Aorta (tissue), 5 donors: ENCODE measurements around the gene DSG3. TPM values are rescaled to one million over a fixed set of nuclear protein-coding genes. Genes with fewer than 3 reads are reported as not detected.

ENCODE experiments used
- ATAC-seq: fragments of 200-7000 bp; cut with Tn5 transposase; one replicate; pipeline ENCODE4 v1.9.1; 2022; ENCODE audit warnings: moderate library complexity; ENCODE audit not compliant: low FRiP score
- DNase-seq, 2 donors: peaks; one replicate each; pipeline ENCODE4 v3.0.0-alpha.2; 2020
- H3K27ac ChIP-seq, 2 donors: one replicate each; pipeline ENCODE4 v1.5.1; 2013; ENCODE audit warnings: low read length in 2 of 2, mild to moderate bottlenecking in 2 of 2, moderate library complexity in 2 of 2, control low read depth in 1 of 2, inconsistent platforms in 1 of 2, low read depth in 1 of 2
- H3K27me3 ChIP-seq, 2 donors: one replicate each; pipeline ENCODE4 v1.6.1; 2013; ENCODE audit warnings: control low read depth in 1 of 2, low read length in 1 of 2, mild to moderate bottlenecking in 1 of 2, moderate library complexity in 1 of 2; ENCODE audit not compliant: insufficient read depth in 2 of 2, control insufficient read depth in 1 of 2
- H3K36me3 ChIP-seq, 2 donors: one replicate each; pipeline ENCODE4 v1.6.1; 2013; ENCODE audit warnings: control low read depth in 1 of 2, low read length in 1 of 2, mild to moderate bottlenecking in 1 of 2; ENCODE audit not compliant: insufficient read depth in 2 of 2, control insufficient read depth in 1 of 2
- H3K4me1 ChIP-seq, 2 donors: one replicate each; pipeline ENCODE4 v1.6.1; 2013; ENCODE audit warnings: low read length in 2 of 2, control low read depth in 1 of 2, mild to moderate bottlenecking in 1 of 2, moderate library complexity in 1 of 2; ENCODE audit not compliant: insufficient read depth in 2 of 2, control insufficient read depth in 1 of 2
- H3K4me3 ChIP-seq, 2 donors: one replicate each; pipeline ENCODE4 v1.5.1; 2013; ENCODE audit warnings: low read length in 2 of 2, control low read depth in 1 of 2, mild to moderate bottlenecking in 1 of 2
- H3K9me3 ChIP-seq: one replicate; pipeline ENCODE4 v1.6.1; 2013; ENCODE audit warnings: mild to moderate bottlenecking, low read length; ENCODE audit not compliant: control insufficient read depth
- WGBS, 2 donors: extraction: QIAGEN DNeasy Blood & Tissue Kit; methylation state at CpG; one replicate each; pipeline ENCODE4 v1.1.7; 2013; 5-methylcytosine and 5-hydroxymethylcytosine counted together
- intact Hi-C, 2 donors: fragments of 100-400 bp; cut with DNase I; formaldehyde crosslinking; loops; one replicate each; pipeline versions ENCODE4 v1.14.2 to v1.15.0; 2022
- polyA plus RNA-seq, 2 donors: library from polyadenylated mRNA; stranded (reverse); fragments of 200-250 nt; gene quantifications; one replicate each; pipeline ENCODE4 v1.2.3, GENCODE V29; 2013
- total RNA-seq, 2 donors: library from RNA; stranded (reverse); fragmentation: NEBNext Ultra II Directional; extraction: Animal tissue kit (Norgen Biotek cat#: 25700); gene quantifications; one replicate each; pipeline ENCODE4 v1.2.1, GENCODE V29; 2021
- donor health status: healthy with polysubstance abuse.
- donor health status: Bipolar disorder and iron deficiency.
- donor health status: DM: no; HTN: no; CAD: no.
- donor health status: DM: no; HTN: no; CAD: no.
- donor health status: DM: yes; HTN: yes; CAD: no.

DSG3 gene
- total and polyA plus RNA-seq, 4 donors, result 0.08 to 0.50 TPM; not detected in 2

DNA sequence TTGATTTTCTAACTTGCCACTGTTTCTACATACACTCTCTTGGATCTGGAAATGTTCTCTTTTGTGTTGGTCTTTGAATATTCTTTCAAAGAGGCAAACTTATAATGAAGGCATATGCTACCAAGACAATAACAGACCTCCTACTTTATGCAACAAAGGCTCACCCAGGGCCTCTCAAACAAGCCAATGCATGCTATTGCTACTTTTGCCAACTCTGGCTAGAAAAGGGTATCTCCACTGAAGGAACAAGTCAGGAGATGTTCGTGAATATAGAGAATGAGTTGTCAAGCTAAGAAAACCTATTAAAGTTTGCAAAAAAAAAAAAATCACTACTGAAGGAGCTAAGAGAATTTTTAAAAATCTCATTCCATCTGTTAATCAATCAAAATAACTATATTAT lies 34.5 kb downstream of the DSG3 start:
- Histone ChIP-seq H3K27ac (no peak overlapping the region), H3K4me3 (no peak overlapping the region), H3K27me3 (peaks cover 0 to 5% of the 10 kb centered on the region in 2 donors), H3K4me1 (no peaks in the 10 kb centered on the region), H3K9me3 (peaks cover 1% of the 10 kb centered on the region), H3K36me3 (no peaks in the 10 kb centered on the region)
- ATAC-seq, result no peak
- intact Hi-C loops, result no loop called here
- no peak for DNase-seq
- WGBS, 2 donors, result 84% methylated on average over 1 of the region's 1 CpG

DNA sequence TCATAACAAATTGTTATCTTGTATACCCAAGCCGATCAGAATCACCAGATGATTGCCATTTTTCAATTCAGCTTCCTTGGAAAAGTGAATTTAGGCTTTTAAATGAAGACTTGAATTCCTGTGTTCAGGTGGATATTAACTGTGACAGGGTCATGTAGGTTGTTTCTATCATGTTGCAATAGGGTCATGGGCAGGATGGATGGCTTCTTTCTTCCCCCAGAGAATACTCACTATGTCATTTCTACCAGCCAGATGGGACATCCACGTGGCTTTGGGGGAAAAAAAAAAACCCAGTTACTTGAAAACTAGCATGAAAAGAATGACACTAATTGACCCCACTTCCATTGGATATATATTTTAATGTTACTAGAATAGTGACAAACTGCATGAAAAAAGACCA lies 35.9 kb downstream of the DSG3 start:
- peaks cover 3% of the 10 kb centered on the region for H3K9me3 ChIP-seq
- H3K4me3 ChIP-seq, result no peak overlapping the region
- intact Hi-C loops, result no loop called here
- H3K27ac ChIP-seq, result no peak overlapping the region
- no peaks in the 10 kb centered on the region for H3K4me1 ChIP-seq
- 73 to 80% methylated on average over 2 of the region's 2 CpGs for WGBS, 2 donors
- H3K27me3 ChIP-seq, result peaks cover 0 to 2% of the 10 kb centered on the region in 2 donors
- H3K36me3 ChIP-seq, result no peaks in the 10 kb centered on the region
- DNase-seq, result no peak
- no peak for ATAC-seq

DNA sequence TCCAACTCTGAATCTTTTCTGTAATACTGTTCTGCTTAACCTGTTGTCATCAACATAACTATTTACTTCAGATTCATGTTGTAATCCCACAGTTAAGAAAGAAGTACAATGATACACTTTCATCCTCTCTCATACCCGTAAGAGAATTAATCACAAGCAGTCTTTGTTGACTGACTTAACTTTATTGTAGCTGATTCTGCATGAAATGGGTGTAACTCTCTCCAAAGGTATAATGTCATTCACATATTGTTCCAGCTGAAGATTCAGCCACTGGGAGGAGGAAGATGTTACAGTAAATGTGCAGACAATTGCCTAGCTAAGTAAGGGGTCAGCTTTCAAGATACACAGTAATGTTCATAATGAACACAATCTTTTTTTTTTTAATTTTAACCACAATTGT lies 36.9 kb downstream of the DSG3 start:
- no peak for DNase-seq
- intact Hi-C loops, result no loop called here
- 83 to 85% methylated on average over 1 of the region's 1 CpG for WGBS, 2 donors

DNA sequence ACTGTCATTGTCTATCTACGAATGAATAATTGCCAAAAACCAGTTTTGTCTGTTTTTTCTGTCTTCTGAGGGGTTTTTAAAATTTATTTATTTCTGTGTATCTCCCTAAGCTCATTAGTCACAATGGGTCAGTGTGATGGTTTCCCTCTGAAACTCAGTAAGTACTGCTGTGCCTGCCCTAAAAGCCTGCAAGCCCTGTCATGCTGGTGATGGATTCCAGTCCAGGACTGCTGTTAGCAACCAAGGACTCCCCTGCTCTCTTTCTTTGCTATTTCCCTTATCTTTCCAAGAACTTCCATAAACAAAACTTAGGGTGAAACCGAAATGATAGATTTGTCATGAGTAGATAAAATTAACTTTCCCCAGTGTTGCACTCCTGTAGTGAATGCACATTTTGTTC lies 38.6 kb downstream of the DSG3 start:
- Histone ChIP-seq H3K9me3 (peaks cover 6% of the 10 kb centered on the region), H3K4me3 (no peak overlapping the region), H3K27ac (no peak overlapping the region), H3K36me3 (no peaks in the 10 kb centered on the region), H3K4me1 (no peaks in the 10 kb centered on the region), H3K27me3 (peaks cover 0 to 2% of the 10 kb centered on the region in 2 donors)
- DNase-seq (no peak), ATAC-seq (no peak)
- 55 to 56% methylated on average over 2 of the region's 2 CpGs for WGBS, 2 donors
- intact Hi-C loops, result no loop called here

More for the DNA sequence above, 36.9 kb downstream of the DSG3 start:
- Histone ChIP-seq H3K36me3 (no peaks in the 10 kb centered on the region), H3K9me3 (peaks cover 6% of the 10 kb centered on the region), H3K27me3 (peaks cover 0 to 2% of the 10 kb centered on the region in 2 donors), H3K4me1 (no peaks in the 10 kb centered on the region), H3K27ac (no peak overlapping the region), H3K4me3 (no peak overlapping the region)
- no peak for ATAC-seq

DNA sequence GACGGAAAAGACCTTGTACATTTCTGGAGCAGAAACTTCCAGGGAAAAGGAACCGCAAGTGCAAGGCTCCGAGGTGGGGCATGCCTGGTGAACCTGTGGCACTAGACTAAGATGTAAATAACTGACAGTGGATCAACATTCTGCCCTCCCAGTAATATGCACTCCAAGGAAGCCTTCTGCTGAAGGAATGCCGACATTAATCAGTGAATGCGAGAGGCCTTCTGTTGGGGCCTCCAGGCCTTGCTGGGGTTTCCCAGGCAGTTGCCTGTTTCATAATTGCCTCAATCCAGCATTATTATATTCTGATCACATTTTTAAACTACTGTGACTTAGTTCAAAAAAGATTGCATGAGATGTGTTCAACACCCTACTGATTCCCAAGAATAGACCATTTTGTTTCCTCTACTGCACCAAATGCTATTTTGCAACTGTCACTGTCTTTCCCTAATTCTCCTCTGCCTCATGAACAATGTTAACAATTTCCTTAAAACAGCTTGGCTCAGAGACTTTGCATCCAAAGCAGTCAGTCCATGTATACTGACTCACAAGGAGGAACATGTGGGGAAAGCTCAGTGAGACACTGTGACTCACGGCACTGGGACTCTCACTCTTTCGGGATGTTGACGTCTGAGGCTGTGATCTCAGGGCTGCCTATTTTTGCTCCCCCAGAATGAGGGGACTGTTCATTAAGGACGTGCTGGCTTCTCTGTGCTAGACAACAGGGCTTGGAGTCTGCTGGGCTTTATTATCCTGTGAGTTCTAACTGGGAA lies 39.9 kb downstream of the DSG3 start:
- H3K4me1 ChIP-seq, result no peaks in the 10 kb centered on the region

DNA sequence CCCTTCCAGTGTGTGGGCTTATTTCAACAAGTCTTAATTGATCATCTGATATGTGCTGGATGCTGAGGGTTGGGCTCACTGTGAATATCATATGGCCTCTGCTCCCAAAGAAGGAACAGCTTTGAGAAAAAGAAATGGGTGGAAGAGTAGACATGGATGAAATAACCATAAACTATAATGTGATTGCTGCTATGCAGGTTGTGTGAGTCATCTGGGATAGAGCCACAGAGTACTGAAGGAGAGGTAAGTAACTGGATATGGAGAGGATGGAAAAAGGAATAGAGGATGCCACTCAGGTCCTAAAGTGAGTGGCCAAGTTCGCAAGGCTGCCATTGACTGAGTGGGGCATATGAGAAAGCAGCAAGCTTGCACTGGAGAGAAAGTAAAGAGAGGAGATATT lies 41.8 kb downstream of the DSG3 start:
- intact Hi-C loops, result no loop called here
- H3K4me3 ChIP-seq, result no peak overlapping the region

More for the DNA sequence above, 39.9 kb downstream of the DSG3 start:
- intact Hi-C loops, result no loop called here
- Histone ChIP-seq H3K9me3 (peaks cover 6% of the 10 kb centered on the region), H3K27ac (no peak overlapping the region), H3K4me3 (no peak overlapping the region), H3K27me3 (peaks cover 0 to 2% of the 10 kb centered on the region in 2 donors), H3K36me3 (no peaks in the 10 kb centered on the region)
- ATAC-seq (no peak), DNase-seq (no peak)
- WGBS, 2 donors, result 80 to 87% methylated on average over 9 of the region's 9 CpGs

DNA sequence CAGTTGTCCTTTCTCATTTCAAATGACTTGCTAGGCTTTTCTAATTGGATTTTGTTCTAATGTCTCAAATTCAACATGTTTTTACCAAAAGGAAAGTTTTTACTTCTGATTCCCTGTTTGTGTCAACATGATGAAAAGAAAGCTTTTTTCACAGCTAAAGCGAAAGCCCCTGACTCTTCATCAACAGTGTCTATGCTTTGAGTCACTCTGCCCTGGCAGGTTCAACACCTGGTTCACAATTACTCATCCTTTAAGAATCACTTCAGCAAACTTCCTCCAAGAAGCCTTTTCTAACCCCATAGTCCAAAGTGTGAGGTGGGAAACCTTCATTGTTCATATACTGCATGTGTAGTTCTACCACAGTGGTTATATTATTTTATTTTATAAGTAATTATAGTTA lies 42.8 kb downstream of the DSG3 start:
- H3K9me3 ChIP-seq, result peaks cover 6% of the 10 kb centered on the region
- intact Hi-C loops, result no loop called here
- no peak overlapping the region for H3K4me3 ChIP-seq
- no peaks in the 10 kb centered on the region for H3K36me3 ChIP-seq
- 91 to 92% methylated on average over 1 of the region's 1 CpG for WGBS, 2 donors
- H3K4me1 ChIP-seq, result no peaks in the 10 kb centered on the region
- peaks cover 0 to 2% of the 10 kb centered on the region in 2 donors for H3K27me3 ChIP-seq
- DNase-seq (no peak), ATAC-seq (no peak)
- H3K27ac ChIP-seq, result no peak overlapping the region

More for the DNA sequence above, 41.8 kb downstream of the DSG3 start:
- WGBS, 2 donors, result 94 to 96% methylated on average over 1 of the region's 1 CpG
- no peak for ATAC-seq
- DNase-seq, result no peak
- peaks cover 0 to 2% of the 10 kb centered on the region in 2 donors for H3K27me3 ChIP-seq
- H3K4me1 ChIP-seq, result no peaks in the 10 kb centered on the region
- H3K27ac ChIP-seq, result no peak overlapping the region
- peaks cover 6% of the 10 kb centered on the region for H3K9me3 ChIP-seq
- H3K36me3 ChIP-seq, result no peaks in the 10 kb centered on the region

DNA sequence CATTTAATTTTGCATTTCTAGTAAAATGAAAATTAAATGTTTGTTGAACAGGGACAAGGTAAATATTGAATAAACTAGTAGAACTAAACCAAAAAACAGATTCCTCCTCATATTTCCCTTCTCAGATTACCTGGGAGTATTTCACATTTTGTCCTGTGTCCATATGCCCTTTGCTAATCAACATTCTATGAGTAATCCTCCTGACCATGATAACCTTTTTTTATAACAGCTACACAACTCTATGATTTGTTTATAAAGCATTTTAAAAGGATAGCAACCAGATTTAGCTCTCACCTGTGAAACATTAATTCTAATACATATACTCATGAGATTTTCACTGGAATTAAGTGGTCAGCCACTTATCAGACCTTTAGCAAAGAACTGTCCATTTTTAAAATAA lies 43.3 kb downstream of the DSG3 start:
- peaks cover 4% of the 10 kb centered on the region for H3K9me3 ChIP-seq
- no peak overlapping the region for H3K27ac ChIP-seq
- no peaks in the 10 kb centered on the region for H3K4me1 ChIP-seq
- H3K27me3 ChIP-seq, result peaks cover 0 to 2% of the 10 kb centered on the region in 2 donors
- no peaks in the 10 kb centered on the region for H3K36me3 ChIP-seq
- ATAC-seq (no peak), DNase-seq (no peak)
- no peak overlapping the region for H3K4me3 ChIP-seq
- intact Hi-C loops, result no loop called here

DNA sequence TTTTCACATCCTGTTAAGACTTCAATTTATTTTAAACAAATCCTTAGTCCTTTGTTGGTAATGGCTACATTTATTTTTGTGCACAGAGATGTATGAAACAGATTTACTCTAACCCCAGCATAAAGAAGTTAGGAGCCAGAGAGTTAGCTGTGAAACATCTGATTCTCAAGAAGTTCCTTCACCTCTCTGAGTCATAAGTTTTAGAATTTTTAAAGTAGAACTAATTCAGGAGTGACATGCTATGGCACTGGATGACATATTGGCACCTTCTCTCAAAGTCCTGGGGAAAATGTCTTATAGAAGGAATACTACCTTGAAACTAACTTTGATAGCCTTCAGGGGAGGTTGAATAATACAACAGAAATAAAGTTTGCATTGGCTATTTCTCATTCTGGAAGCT lies 44.0 kb downstream of the DSG3 start:
- Histone ChIP-seq H3K27ac (no peak overlapping the region), H3K4me3 (no peak overlapping the region), H3K4me1 (no peaks in the 10 kb centered on the region), H3K9me3 (peaks cover 4% of the 10 kb centered on the region), H3K27me3 (no peaks in the 10 kb centered on the region), H3K36me3 (no peaks in the 10 kb centered on the region)
- DNase-seq (no peak), ATAC-seq (no peak)
- intact Hi-C loops, result no loop called here
